Neutrophil (primary cell): ENCODE data around the gene MOGAT2.

ENCODE experiments used
- H3K27ac ChIP-seq: fragments of 200-600 bp; sonication (generic); 2 replicates; pipeline ENCODE4 v1.5.1; 2016; ENCODE audit warnings: mild to moderate bottlenecking, moderate library complexity
- H3K27me3 ChIP-seq: fragments of 200-600 bp; sonication (generic); 2 replicates; pipeline ENCODE4 v1.6.0; 2016; ENCODE audit warnings: mild to moderate bottlenecking
- H3K36me3 ChIP-seq: fragments of 200-600 bp; sonication (generic); 2 replicates; pipeline ENCODE4 v1.5.1; 2017
- H3K4me1 ChIP-seq, 2 experiments: fragments of 200-600 bp in 1 of 2; sonication (generic) in 1 of 2; 1 replicate in 1 of 2; 2 replicates in 1 of 2; pipeline versions ENCODE4 v1.5.1 to v1.6.1; 2013 to 2016; ENCODE audit warnings: low read depth in 1 of 2, low read length in 1 of 2, mild to moderate bottlenecking in 1 of 2, moderate library complexity in 1 of 2; ENCODE audit not compliant: control insufficient read depth in 1 of 2, insufficient read depth in 1 of 2
- H3K4me3 ChIP-seq, 2 experiments: fragments of 200-600 bp in 1 of 2; sonication (generic) in 1 of 2; 1 replicate in 1 of 2; 2 replicates in 1 of 2; pipeline ENCODE4 v1.5.1; 2013 to 2016; ENCODE audit warnings: low read depth in 1 of 2, low read length in 1 of 2, mild to moderate bottlenecking in 1 of 2, moderate library complexity in 1 of 2
- H3K9me3 ChIP-seq: fragments of 200-600 bp; sonication (generic); 2 replicates; pipeline ENCODE4 v1.5.1; 2016
- TF ChIP-seq, protein P1 (sequence below): fragments of 200-600 bp; sonication (generic); IDR thresholded peaks from 2 replicates; pipeline ENCODE4 v1.5.1; 2016; ENCODE audit warnings: antibody characterized with exemption

MOGAT2 gene

GRCh38 chr11:75733071-75733430, 15.4 kb downstream of the MOGAT2 start:
- TF ChIP-seq, protein P1, sequence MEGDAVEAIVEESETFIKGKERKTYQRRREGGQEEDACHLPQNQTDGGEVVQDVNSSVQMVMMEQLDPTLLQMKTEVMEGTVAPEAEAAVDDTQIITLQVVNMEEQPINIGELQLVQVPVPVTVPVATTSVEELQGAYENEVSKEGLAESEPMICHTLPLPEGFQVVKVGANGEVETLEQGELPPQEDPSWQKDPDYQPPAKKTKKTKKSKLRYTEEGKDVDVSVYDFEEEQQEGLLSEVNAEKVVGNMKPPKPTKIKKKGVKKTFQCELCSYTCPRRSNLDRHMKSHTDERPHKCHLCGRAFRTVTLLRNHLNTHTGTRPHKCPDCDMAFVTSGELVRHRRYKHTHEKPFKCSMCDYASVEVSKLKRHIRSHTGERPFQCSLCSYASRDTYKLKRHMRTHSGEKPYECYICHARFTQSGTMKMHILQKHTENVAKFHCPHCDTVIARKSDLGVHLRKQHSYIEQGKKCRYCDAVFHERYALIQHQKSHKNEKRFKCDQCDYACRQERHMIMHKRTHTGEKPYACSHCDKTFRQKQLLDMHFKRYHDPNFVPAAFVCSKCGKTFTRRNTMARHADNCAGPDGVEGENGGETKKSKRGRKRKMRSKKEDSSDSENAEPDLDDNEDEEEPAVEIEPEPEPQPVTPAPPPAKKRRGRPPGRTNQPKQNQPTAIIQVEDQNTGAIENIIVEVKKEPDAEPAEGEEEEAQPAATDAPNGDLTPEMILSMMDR = no peak
- H3K27me3 ChIP-seq = no peaks in the 10 kb centered on the region
- no peaks in the 10 kb centered on the region for H3K9me3 ChIP-seq
- no peak overlapping the region for H3K27ac ChIP-seq
- H3K36me3 ChIP-seq = no peaks in the 10 kb centered on the region
- H3K4me3 ChIP-seq = no peak overlapping the region
- H3K4me1 ChIP-seq = no peaks in the 10 kb centered on the region

DNA sequence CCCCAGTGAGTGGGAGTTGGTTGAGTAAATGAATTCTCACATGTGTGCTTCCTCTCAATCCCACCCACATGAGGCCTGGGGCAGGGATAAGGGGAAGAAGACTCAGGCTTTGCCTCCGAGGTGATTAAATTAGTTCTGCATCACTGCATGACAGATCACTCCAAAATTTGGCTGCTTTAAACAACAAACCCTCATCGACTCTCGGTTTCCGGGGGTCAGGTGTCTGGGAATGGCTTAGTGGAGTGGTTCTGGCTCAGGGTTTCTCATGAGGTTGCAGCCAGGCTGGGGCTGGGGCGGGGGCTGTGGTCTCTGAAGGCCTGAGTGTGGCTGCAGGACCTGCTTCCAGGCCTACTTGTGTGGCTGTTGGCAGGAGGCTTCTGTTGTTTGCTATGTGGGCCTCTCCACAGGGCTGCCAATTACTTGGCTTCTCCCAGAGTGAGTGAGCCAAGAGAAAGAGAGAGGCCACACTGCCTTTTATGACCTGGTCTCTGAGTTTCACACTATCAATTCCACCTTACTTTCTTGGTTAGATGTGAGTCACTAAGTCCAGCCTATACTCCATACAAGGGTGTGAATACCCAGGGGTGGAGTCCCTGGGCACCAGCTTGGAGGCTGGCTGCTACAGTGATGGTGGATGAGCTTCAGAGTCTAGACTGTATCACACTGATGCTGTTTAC, 15.9 kb downstream of the MOGAT2 start:
- no peak overlapping the region for H3K27ac ChIP-seq
- H3K27me3 ChIP-seq = no peaks in the 10 kb centered on the region
- no peaks in the 10 kb centered on the region for H3K9me3 ChIP-seq
- no peaks in the 10 kb centered on the region for H3K36me3 ChIP-seq
- TF ChIP-seq, protein P1 = no peak
- no peak overlapping the region for H3K4me3 ChIP-seq
- no peaks in the 10 kb centered on the region for H3K4me1 ChIP-seq

DNA sequence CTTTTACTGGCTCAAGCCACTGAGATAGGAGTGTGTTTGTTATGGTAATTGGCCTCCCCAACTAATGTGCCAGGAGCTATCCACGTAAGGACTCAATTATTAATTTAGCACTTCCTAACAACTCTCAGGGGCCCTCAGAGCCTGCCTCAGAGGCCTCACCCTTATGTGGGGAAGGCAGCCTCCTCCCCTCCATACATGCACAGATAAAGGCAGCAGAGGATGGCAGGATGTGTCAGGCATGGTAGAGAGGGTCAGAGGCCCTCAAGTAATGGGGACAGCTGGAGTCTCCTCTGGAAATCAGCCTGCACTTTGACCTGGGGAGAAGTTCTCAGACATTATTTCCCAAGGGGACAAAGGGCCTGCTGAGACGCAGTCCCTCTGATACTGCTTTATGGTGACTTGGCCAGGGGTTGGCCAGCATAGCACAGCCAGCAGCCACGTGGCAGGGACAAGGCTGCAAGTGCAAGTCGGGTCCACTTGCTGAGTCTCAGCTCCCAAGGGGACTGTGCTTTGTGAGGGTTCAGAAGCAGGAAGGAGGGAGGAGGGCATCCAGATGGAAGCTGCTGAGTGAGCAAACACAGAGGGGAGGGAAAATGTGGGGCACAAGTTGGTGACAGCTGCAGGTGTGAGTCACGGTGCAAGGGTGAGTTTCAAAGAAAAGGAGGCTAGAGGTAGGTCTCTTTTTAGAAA, 17.0 kb downstream of the MOGAT2 start:
- no peaks in the 10 kb centered on the region for H3K36me3 ChIP-seq
- no peak overlapping the region for H3K27ac ChIP-seq
- no peaks in the 10 kb centered on the region for H3K9me3 ChIP-seq
- H3K27me3 ChIP-seq = no peaks in the 10 kb centered on the region
- H3K4me1 ChIP-seq = no peaks in the 10 kb centered on the region
- no peak overlapping the region for H3K4me3 ChIP-seq
- TF ChIP-seq, protein P1 = no peak

DNA sequence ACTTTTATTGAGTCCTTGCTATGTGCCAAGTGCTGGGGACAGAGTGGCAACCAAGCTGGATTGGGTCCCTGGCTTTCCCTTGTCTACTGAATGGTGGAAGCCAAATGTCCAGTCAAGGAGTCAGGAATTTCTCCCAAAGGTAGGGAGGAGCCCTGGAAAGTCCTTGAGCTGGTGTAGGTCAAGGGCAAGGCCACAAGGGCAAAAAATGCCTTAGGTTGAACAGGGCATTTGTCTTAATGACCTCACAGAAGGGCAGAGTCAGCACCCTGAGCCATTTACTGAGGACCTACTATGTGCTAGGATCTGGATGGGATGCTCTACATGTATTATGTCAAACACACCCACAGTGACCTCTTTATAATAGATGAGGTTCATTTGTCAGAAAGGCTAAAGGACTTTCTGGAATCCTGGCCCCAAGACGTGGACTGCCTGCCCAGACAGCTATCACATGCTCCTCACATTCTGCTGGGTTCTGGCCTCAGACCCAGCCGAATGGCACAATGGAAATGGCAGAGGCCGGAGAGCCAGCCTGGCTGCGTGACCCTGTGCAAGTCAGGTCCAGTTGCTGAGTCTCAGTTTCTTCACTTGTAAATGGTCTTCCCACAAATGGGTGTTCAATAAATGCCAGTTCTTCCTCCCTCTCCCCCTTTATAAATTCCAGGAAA, 17.7 kb downstream of the MOGAT2 start:
- Histone ChIP-seq H3K27me3 (no peaks in the 10 kb centered on the region), H3K9me3 (no peaks in the 10 kb centered on the region), H3K27ac (no peak overlapping the region), H3K36me3 (no peaks in the 10 kb centered on the region), H3K4me3 (no peak overlapping the region), H3K4me1 (no peaks in the 10 kb centered on the region)
- TF ChIP-seq, protein P1 = no peak

- Histone ChIP-seq H3K27ac (no peak overlapping the region), H3K4me3 (no peak overlapping the region), H3K27me3 (no peaks in the 10 kb centered on the region), H3K4me1 (no peaks in the 10 kb centered on the region), H3K36me3 (no peaks in the 10 kb centered on the region), H3K9me3 (no peaks in the 10 kb centered on the region)
- TF ChIP-seq, protein P1 = no peak
These were observed 19.7 kb downstream of the MOGAT2 start for GRCh38 chr11:75737314-75737713.
